H4 (cell line): ENCODE results near the gene SNAP29. TPM values are rescaled to one million over a fixed set of nuclear protein-coding genes. Genes with fewer than 3 reads are reported as not detected.
A peak's percentile ranks its signal among the peaks of the same experiment; 100 is the strongest.
"Not testable (repeated sequence)": the region's sequence is repeated elsewhere in the genome, so short reads cannot be mapped to it uniquely, and the experiment has no call there.

Source experiments
- DNase-seq: peaks from one replicate; pipeline ENCODE4 v3.0.0-alpha.2; 2015; ENCODE audit warnings: low spot score
- total RNA-seq: library from RNA; depleted of rRNA; stranded (reverse); fragments of >200 nt; shearing (Covaris generic); gene quantifications from 2 replicates; pipeline ENCODE4 v1.2.3, GENCODE V29; 2014; rRNA removed

Gene SNAP29
- total RNA-seq, result 5.0 and 6.1 TPM in 2 replicates

GRCh38 chr22:20858615-20859416 is at the start of gene SNAP29, which contains the start of gene PI4KA:
SNAP29 (plus strand) TSS chr22:20859007; CDS start chr22:20859111, 104 bp downstream.
PI4KA (minus strand) TSS chr22:20858811; CDS start chr22:20858725, 86 bp downstream.
- DNase-seq, result peak; percentile 95

- DNase-seq, result no peak
Observed at GRCh38 chr22:20809538-20810185, 49.1 kb upstream of the SNAP29 start.

DNA sequence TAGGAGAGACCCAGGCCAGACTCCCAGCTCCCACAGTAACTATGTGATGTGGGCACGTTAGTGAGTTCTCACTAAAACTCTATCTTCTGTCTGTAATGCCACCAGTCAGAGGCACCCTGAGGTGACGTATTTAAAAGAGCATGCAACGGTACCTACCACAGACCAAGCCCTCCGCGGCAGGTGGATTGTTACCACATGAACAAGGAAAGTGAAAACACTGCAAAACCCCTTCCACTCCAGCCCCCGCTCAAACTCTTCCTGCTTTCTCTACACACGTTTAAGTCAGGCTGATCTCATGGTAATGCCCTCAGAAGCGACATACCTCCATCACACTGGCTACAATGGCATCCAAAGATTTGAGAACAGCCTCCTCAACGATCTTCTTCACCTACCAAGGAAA is 48.2 kb upstream of the SNAP29 start:
- DNase-seq, result no peak

DNA sequence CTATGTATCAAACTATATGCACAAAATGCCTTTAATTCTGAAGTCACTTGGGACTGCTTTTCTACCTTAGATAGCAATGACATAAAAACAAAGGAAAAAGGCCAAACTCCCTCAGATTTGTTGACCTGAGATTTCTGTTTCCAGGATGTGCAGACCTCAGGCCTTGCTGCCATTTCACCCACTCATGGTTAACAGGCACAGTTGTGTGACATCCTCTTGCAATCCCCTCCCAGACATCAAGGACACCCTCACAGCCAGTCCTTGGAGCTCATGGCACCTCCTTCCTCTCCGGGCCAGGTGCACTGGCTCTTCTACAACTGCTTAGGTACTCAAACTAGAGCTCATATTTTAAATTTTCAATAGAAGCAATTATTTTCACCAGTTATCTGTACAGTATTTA is 47.6 kb upstream of the SNAP29 start:
- no peak for DNase-seq

GRCh38 chr22:20811971-20812660 is 46.7 kb upstream of the SNAP29 start:
- no peak for DNase-seq

DNA sequence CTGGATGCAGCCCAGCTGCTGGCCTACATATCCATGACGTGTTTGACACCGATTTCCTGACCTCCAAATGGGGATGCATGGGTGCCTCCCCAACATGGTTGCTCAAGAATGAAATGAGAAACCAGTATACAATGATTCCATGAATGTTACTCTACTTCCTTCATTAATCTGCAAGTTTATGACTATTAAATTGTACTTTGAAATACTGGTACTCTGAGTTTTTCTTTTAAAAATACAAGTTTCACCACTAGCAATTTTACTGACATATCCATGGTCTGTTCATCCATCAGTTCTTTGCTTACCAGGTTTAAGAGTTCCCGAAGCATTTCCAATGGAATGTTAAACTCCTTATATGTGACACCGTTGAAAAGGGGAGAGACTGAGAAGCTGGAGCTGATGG is 45.8 kb upstream of the SNAP29 start:
- DNase-seq, result no peak

DNA sequence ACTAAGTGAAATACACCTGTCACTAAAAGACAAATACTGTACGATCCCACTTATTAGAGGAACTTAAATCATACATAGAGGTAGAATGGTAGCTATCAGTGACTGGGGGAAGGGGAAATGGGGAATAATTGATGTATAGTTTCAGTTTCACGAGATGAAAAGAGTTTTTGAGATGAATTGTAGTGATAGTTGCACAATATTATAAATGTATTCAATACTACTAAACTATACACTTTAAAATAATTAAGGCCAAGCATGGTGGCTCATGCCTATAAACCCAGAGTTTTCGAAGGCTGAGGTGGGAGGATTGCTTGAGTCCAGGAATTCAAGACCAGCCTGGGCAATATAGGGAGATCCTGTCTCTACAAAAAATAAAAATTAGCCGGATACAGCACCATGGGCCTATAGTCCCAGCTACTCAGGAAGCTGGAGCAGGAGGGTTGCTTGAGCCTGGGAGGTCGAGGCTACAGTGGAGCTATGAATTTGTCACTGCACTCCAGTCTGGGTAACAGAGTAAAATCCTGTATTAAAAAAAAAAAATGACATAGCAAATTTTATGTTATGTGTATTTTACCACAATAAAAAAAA is 44.5 kb upstream of the SNAP29 start:
- DNase-seq, result no peak

GRCh38 chr22:20815477-20816050 is 43.2 kb upstream of the SNAP29 start:
- no peak for DNase-seq

- DNase-seq, result no peak
Observed at GRCh38 chr22:20816559-20816958, 42.2 kb upstream of the SNAP29 start.

- no peak for DNase-seq
Observed at GRCh38 chr22:20818471-20818870, 40.3 kb upstream of the SNAP29 start.

DNA sequence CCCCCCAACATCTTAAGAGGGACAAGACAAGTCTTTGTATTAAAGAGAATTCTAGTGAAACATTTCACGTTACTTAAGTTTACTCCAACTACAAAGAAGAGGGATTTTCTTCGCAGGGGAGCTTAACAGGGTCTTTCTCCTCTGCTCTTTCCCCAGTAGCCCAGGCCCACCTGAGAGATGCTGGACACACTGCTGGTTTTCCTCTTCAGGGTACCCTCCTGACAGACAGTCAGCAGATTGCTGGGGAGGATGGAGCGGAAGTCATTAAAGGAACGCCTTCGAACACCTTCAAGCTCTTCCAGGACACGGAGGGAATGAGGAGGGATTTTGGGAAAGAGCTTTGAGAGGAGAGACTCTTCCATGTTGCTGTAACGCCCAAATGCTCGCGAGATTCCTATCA is 39.3 kb upstream of the SNAP29 start:
- DNase-seq, result no peak

DNA sequence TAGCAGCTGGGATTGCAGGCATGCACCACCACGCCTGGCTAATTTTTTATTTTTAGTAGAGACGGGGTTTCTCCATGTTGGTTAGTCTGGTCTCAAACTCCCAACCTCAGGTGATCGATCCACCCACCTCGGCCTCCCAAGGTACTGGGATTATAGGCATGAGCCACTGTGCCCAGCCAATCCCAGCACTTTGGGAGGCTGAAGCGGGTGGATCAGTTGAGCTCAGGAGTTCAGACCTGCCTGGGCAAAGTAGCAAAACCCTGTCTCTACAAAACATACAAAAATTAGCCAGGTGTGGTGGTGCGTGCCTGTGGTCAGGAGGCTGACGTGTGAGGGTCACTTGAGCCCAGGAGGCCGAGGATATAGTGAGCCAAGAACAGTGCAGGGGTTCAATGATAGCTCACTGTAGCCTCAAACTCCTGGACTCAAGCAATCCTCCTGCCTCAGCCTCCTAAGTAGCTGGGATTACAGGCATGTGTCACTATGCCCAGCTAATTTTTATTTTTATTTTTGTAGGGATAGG is 37.0 kb upstream of the SNAP29 start:
- DNase-seq, result not testable (repeated sequence)

GRCh38 chr22:20822240-20822639 is 36.6 kb upstream of the SNAP29 start:
- DNase-seq, result no peak

GRCh38 chr22:20823264-20823663 is 35.5 kb upstream of the SNAP29 start:
- no peak for DNase-seq

DNA sequence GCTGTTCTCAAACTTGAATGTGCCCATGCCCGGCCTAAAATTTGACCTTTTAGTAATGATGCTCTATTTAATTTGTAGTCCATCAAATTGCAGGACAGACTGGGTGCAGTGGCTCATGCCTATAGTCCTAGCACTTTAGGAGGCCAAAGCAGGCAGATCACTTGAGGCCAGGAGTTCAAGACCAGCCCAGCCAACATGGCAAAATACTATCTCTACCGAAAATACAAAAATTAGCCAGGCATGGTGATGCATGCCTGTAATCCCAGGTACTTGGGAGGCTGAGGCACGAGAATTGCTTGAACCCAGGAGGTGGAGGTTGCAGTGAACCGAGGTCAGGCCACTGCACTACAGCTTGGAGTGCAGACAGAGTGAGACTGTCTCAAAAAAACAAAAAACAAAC is 33.6 kb upstream of the SNAP29 start:
- not testable (repeated sequence) for DNase-seq

DNA sequence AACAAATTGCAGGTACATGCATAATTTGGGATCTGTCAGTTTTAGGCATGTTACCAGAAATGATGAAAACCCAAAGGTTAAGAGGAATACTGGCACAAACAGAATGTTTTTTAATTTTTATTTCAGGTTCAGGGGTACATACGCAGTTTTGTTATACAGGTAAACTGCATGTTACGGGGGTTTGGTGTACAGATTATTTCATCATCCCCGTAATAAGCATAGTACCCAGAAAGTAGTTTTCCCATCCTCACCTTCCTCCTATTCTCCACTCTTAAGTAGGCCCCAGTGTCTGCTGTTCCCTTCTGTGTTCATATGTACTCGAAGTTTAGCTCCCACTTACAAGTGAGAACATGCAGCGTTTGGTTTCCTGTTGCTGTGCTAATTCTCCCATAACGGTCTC is 33.2 kb upstream of the SNAP29 start:
- DNase-seq, result no peak

DNA sequence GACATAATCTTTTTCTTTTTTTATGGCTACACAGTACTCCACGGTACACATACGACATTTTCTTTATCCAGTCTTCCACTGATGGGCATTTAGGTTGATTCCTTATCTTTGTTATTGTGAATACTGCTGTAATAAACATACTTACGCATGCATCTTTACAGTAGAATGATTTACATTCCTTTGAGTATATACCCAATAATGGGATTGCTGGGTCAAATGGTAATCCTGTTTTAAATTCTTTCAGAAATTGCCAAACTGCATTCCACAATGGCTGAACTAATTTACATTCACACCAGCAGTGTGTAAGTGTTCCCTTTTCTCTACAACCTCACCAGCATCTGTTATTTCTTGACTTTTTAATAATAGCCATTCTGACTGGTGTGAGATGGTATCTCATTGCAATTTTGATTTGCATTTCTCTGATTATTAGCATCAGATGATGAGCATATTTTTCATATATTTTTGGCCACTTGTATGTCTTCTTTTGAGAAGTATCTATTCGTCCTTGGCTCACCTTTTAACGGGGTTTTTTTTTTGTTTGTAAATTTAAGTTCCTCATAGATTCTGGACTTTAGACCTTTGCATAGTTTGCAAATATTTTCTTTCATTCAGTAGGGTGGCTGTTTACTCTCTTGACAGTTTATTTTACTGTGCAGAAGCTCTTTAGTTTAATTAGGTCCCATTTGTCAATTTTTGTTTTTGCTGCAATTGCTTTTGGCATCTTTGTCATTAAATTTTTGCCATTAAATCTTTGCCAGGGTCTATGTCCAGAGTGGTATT is 32.2 kb upstream of the SNAP29 start:
- DNase-seq, result not testable (repeated sequence)

DNA sequence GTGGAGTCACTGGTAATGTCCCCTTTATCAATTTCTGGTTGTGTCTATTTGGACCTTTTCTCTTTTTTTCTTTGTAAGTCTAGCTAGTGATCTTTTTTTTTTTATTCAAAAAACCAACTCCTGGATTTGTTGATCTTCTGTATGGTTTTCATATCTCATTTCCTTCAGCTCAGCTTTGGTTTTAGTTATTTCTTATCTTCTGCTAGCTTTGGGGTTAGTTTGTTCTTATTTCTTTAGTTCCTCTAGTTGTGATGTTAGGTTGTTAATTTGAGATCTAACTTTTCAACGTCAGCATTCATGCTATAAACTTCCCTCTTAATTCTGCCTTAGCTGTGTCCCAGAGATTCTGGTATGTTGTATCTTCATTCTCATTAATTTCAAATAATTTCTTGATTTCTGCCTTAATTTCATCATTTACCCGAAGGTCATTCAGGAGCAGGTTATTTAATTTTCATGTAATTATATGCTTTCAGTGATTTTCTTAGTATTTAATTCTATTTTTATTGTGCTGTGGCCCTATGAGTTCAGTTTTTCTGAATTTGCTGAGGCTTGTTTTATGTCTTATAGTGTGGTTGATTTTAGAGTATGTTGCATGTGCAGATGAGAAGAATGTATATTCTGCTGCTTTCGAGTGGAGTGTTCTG is 29.2 kb upstream of the SNAP29 start:
- DNase-seq, result no peak

DNA sequence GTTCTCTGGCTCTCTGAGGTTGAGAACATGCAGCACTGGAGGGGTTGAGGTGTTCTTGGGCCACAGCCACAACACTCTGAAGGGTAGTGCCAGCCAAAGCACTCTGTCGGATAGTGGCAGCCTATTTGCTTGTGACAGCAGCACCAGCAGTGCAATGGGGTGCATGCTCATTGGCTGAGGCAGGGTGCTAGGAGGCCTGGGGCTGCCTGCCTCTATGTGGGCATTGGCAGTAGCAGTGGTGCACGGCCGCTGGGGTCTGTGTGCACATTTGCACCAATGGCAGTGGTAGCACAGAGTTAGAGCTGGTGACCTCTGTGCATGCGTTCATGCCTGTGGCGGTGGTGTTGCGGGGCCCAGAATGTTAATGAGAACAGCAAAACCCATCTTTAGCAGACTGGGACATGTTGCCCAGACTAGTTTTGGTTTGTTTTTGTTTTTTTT is 25.6 kb upstream of the SNAP29 start:
- DNase-seq, result no peak

DNA sequence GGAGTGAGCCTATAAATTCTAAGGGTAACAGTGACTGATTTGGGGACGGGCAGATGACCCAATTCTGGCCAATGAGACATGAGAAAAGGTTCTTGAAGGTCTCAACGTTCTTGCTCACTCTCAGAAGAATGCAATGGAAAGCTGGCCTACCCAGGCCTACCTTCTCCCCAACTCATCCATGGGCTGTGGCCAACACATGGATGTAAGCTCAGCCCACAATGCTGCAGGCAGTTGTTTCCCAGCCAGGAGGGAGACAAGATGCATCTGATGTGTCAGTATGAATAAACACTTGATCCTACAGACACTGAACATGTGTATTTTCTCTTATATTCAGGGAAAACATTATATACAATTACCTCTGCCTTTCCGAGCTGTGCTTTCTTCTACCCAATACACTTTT is 24.6 kb upstream of the SNAP29 start:
- no peak for DNase-seq
